22Rv1 (cell line): ENCODE data around the gene MMP28.

Source experiments
- H3K27ac ChIP-seq: fragments of 450-650 bp; 2 replicates; pipeline ENCODE4 v1.5.1; 2017
- CTCF ChIP-seq: fragments of 450-650 bp; IDR thresholded peaks from 2 replicates; pipeline ENCODE4 v1.5.1; 2017; ENCODE audit warnings: mild to moderate bottlenecking
- ZFX ChIP-seq: fragments of 450-650 bp; IDR thresholded peaks from 2 replicates; pipeline ENCODE4 v1.6.1; 2017; ENCODE audit warnings: antibody characterized with exemption, borderline replicate concordance

Gene MMP28

GRCh38 chr17:35735036-35735805, 60.2 kb downstream of the MMP28 start:
- TF ChIP-seq CTCF (no peak), ZFX (no peak)

GRCh38 chr17:35734396-35734795, 61.0 kb downstream of the MMP28 start:
- no peak overlapping the region for H3K27ac ChIP-seq
- TF ChIP-seq CTCF = no peak
- TF ChIP-seq ZFX = no peak

More at GRCh38 chr17:35735036-35735805, 60.2 kb downstream of the MMP28 start:
- no peak overlapping the region for H3K27ac ChIP-seq

- no peak for TF ChIP-seq ZFX
- TF ChIP-seq CTCF = no peak
- no peak overlapping the region for H3K27ac ChIP-seq
These were observed 62.1 kb downstream of the MMP28 start for GRCh38 chr17:35733366-35733765.

GRCh38 chr17:35732806-35733136, 62.7 kb downstream of the MMP28 start:
- no peak overlapping the region for H3K27ac ChIP-seq
- TF ChIP-seq CTCF (no peak), ZFX (no peak)

GRCh38 chr17:35731917-35732805, 63.3 kb downstream of the MMP28 start:
- no peak for TF ChIP-seq CTCF
- no peak for TF ChIP-seq ZFX
- H3K27ac ChIP-seq = no peak overlapping the region

- TF ChIP-seq CTCF (no peak), ZFX (no peak)
- no peak within 1 kb of the TSS for H3K27ac ChIP-seq
These were observed 64.1 kb downstream of the MMP28 start, which contains the start of gene RASL10B for GRCh38 chr17:35731239-35731916. RASL10B (plus strand) TSS chr17:35731639; CDS start chr17:35735185, 3,546 bp downstream.
